DMS 273 (cell line): Measurements from ENCODE around the gene RPH3AL.

Experiments
- DNase-seq: peaks from one replicate; lab custom pipeline; 2025; ENCODE audit not compliant: unreplicated experiment; lab: John Stamatoyannopoulos, UW

The RPH3AL gene, protein sequence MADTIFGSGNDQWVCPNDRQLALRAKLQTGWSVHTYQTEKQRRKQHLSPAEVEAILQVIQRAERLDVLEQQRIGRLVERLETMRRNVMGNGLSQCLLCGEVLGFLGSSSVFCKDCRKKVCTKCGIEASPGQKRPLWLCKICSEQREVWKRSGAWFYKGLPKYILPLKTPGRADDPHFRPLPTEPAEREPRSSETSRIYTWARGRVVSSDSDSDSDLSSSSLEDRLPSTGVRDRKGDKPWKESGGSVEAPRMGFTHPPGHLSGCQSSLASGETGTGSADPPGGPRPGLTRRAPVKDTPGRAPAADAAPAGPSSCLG

DNA sequence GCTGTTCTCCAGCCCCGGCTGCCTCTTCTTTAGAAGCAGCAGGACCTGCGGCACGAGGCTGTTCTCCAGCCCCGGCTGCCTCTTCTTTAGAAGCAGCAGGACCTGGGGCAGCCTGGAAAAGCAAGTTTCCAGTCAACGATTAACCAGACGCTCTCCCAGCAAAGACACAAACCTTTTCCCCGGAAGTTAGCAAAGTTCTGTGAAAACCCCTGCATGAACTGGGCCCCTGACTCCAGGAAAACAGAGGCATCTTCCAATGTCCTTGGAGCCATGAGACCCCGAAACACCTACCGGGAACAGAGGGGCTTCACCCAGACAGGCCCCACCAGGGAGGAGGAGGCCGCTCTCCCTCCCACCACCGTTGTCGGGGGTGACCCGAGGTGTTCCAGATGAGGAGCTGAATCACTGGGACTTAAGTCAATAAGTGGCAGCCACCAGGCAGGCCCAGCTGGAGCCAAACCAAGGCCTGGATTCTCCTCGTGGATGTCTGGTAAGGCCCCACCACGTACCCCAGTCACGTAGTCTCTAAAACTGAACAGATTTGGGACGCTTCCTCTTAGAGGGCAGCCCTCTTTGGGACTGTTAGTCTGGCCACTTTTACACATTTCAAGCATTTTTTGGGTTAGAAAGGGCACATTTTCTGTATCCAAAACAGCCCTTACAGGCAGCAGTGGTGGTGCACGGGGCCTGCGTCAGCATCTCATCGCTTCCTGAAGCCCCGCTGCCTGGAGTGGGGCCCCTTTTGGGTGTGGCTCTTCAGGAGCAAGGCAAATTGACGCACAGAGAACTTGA, at the start of gene RPH3AL:
RPH3AL (minus strand) TSS at position 387 of the 792 bp plus-strand sequence. CDS start 25,264 bp downstream, outside the sequence.
- DNase-seq: peak; percentile 19

DNA sequence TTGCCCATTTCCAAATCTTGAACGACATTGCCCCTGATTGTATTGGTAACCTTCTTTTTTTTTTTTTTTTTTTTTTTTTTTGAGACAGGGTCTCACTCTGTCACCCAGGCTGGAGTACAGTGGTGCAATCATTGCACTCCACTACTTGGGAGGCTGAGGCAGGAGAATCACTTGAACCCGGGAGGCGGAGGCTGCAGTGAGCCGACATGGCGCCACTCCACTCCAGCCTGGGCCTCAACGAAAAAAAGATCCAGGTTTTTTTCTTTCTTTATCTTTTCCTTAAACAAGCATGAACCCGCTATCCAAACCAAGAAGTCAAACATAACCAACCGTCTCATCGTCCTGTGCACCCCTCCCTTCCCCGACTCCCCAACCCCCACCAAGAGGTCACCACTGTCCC, 47.6 kb upstream of the RPH3AL start:
- DNase-seq: no peak

DNA sequence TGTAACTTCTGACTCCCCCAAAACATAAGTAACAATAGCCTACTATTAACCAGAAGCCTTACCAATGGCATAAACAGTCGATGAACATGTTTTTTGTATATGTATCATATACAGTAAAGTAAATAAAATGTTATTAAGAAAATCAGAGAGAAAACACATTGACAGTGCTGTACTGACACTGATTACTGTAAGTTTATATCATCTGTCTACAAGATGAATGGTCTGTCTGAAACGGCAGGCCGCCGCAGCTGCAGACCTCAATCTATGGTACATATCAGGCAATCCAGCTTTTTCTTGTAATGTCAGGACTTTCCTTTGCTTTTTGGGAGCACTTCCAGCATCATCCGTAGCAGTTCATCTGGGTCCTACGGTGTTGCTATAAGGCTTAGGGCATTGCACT, 44.2 kb upstream of the RPH3AL start:
- DNase-seq: no peak

DNA sequence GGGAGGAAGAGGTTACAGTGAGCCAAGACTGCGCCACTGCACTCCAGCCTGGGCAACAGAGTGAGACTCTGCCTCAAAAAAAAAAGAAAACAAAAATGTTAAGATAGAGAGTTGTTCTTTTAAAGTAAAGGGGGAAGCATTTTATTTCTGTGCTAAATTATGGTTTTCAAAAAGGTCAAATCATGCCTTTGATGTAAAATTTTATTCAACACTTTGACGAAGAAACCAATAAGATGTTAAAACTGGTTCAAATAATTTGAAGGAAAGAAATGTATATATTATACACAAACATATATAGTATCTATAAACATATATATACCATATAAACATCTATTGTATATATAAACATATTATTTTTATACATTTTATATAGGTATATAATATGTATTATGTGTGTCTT, 43.4 kb upstream of the RPH3AL start:
- no peak for DNase-seq

DNA sequence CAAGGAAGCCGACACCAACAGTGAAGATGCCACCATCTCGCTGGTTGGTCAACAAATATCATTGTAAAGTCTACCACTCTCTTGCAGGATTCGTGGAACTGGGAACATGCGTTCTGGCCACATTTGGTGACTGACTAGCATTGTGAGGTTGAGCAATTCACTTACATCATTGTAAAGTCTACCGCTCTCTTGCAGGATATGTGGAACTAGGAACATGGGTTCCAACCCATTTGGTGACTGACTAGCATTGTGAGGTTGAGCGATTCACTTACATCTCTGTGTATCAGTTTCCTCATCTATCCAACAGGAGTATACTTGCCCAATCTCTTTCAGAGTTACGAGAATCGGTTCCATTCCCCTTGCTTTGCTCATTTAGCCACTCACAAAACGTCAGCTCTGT, 42.6 kb upstream of the RPH3AL start:
- DNase-seq: no peak

DNA sequence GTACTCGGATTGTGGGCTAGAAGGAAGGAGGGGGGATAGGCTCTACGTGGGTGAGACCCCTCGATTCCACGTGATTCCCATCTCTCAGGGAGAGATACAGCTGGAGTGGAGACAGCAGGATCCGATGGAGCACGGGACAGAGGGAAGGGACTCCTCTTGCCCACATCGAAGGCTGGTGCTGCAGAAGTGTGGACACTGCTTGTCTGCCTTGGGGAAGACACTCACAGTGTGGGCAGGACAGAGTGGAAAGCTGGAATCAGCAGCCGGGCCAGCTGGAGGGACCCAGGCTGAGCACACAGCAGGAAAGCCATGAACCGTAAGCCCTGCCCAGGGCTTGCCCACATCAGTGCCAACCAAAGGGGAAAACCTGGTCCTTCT, 42.1 kb upstream of the RPH3AL start:
- DNase-seq: no peak

DNA sequence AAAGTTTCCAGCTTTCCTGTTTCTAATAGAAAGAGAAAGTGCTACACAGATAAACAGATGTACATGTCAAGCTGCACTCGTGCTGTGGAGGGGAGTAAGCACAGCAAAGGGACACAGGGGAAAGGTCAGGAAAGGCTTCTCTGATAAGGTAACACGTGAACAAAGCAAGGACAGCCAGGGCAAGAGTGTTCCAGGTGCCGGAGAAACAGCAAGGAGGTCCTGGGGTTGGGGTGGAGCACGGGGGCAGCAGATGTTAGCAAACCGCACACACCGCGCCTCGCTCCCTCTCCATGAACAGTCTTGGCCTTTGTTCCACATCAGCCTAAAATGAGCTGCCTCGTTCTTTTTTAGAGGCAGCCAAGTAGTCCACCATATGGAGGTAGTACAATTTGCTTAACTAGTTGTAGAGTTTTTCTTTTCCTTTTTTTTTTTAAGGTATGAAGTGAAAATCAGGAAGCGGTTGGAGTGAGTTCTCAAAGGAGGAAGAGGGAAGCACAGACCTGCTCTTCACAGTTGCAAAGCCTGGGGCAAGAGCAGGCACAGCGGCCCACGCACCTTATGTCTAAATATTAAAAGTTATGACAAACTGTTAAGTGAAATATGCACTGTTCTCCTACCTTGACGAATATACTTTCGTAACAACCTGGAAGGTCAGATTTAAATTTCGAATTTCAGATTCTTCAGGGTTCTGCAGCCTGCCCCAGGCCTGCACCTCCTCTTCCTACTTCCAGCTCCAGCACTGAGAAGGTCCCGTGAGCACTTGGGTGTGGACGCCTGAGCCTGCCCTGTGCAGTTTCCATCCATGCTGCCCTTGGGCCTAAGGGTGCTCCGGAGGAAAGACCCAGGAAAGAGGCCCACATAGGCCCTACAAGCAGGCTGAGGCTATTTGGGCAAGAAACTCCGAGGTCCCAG, 41.5 kb upstream of the RPH3AL start:
- DNase-seq: no peak

DNA sequence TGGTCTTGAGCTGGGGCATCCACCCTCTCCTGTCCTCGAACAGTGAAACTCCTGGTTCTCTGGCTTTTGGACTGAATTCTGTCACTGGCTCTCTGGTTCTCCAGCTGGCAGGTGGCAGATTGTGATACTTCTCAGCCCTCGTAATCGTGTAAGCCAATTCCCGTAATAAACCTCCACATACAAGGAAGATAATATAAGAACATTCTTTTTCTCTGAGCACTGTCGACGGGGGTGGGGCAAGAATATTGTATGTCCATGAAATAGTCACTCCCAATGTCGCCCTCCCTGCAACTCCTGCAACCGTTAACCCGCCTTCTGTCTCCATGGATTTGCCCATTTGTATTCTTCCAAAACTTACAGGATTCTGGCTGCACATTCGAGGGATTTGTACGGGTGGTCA, 39.2 kb upstream of the RPH3AL start:
- no peak for DNase-seq

DNA sequence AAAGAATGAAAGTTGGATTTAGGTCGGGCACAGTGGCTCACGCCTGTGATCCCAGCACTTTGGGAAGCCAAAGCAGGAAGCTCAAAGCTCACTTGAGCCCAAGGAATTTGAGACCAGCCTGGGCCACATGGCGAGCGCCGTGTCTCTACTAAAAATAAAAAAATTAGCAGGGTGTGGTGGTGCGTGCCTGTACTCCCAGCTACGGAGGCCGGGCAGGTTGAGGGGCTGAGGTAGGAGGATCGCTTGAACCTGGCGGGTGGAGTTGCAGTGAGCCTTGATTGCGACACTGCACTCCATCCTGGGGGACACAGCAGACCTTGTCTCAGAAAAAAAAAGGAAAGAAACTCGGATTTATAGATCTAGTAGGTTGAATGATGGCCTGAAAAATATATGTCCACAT, 37.4 kb upstream of the RPH3AL start:
- no peak for DNase-seq

DNA sequence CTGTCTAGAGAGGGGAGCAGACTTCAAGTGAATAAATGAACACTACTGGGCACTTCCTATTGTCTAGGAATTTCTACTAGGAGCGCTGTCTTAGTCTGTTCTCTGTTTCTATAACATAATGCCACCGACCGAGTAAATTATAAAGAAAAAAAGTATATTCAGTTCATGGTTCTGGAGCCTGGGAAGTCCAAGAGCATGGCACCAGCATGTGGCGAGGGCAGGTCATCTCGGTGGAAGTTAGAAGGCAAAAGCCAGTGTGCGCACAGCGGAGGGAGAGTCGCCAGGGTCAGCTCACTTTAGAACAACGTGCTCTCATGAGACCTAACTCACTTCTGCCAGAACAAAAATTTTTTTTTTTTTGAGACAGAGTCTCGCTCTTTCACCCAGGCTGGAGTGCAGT, 35.5 kb upstream of the RPH3AL start:
- DNase-seq: no peak

DNA sequence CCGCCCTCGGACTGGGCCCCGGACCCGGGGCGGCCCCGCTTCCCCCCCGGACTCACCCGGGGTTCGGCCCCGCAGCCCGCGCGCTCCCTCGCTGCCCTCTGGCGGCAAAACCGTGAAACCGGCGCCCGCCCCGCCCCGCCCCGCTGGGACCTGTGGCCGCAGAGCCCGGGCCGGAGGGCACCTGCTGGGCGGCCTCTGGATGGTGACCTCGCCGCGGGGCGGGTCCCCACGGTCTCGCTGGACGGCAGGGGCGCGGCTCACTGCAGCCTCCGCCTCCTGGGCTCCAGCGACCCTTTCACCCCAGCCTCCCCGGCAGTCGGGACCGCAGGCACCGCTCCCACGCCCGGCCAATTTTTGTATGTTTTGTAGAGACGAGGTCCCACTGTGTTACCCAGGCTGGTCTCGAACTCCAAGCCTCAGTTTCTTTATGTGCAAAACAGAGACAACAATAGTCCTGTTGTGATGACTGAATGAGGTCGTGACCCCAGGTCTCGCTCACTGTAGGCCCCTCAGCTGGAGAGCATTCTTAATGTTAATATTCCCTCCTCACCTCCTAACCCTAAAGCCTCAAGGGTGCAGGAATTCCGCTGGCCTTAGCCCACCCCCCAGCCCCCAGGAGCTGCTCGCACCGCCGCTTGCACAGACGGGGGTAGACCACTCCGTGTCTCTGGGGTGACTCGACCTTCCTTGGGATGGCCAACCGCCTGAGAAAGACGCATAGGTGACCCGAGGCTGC, 33.7 kb upstream of the RPH3AL start:
- DNase-seq: peak; percentile 61

DNA sequence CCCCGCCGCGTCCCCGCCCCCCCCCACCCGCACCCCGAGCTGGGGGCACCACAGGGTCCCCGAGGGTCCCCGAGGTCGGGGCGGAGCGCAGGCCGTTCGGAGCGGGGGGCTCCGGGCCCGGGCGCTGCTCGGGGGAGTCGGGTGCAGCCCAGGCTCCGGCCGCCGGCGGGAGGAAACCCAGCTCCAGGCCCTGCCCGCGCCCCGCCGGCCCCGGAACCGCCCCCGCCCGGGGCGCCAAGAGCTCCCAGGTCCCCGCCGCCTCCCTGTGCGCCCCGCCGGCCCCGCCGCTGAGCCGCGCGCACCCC, 33.2 kb upstream of the RPH3AL start:
- DNase-seq: no peak

DNA sequence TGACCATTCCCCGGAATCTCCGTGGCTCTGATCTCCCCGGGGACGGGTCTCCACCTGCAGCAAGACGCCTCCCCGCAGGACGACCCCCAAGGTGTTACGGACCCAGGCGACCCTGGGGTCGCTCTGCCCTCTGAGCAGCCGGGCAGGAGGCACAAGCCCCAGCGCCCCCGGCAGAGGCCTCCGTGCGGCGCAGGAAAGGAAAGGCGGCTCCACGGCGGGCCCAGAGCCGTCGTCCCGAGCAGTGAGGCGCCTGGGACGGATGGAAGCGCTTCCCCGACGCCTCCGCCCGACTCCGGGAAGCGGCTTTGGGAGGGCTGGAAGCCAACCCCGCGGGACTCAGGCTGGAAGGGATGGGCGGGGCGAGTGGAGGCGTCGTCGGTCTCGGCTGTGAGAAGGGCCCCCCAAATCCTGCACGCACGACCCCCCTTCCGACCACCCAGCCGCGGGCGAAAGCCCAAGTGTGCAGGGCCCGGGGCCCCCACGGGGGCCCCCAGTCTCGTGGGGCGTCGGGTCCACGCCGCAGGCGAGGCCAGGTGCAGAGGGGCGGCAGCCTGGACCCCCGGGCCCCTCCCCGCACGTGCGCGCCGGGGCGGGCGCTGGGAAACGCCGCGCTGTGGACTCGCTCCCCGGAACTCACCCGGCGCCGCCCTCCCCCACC, 32.7 kb upstream of the RPH3AL start:
- peak; percentile 37 for DNase-seq

DNA sequence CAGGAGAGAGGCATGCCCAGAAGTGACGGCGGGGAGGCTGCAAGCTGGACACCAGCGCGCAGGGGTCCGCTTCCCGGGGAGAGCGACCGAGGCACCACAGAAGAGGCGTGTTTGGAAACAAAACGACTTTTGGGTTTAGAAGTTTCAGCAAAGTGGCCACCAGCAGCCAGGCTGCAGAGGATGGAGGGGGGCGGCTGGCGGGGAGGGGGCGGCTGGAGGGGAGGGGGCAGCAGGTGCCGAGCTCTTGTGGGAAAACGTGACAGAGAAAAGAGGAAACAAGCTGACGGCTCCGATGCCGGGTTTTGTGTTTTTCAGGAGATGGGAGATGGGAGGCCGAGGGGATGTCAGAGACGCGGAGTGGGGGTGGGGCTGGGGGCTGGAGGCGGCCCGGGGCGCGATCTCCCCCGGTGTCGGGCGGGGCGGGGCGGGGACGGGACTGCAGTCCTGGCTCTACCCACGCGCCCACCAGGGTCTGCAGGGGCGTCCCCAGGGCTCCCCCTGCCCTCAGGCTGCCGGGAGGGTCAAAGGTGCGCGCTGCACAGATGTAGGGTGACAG, 32.1 kb upstream of the RPH3AL start:
- no peak for DNase-seq

DNA sequence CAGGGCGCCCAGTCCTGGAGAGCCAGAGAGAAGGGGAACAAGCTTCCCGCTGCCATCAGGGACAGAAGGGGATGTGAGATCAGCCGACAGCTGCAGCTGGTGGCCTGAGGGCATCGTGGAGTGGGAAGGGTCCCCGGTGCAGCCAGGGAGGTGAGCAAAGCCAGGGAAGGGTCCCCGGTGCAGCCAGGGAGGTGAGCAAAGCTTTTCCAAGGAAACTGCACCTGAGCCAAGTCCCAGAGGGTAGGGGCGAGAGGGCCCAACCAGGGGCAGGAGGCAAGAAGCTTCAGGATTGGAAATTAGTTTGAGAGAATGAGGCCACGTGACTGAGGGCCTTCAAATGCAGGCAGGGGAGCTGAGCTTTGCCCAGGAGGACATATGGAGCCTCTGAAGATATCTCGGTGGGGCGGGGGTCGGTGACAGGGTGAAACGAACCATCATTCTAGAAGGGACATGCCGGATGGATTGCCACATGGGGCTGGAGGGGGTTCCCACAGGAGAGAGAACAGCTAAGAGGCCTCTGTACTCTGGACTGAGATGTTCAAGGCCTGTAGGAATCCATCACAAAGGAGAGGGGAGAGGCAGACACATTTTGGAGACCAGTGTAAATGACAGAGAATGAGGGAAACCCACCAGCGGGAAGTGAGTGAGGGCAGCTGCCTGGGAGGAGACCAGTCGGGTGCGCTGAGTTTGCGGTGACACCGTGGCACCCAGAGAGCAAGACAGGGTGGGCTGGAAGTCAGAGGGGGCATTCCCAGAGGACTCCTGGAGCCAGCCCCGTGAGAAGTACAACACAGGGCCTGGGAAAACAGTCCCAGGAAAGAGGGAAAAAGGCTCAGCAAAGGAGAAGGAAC, 31.4 kb upstream of the RPH3AL start:
- DNase-seq: peak; percentile 32

DNA sequence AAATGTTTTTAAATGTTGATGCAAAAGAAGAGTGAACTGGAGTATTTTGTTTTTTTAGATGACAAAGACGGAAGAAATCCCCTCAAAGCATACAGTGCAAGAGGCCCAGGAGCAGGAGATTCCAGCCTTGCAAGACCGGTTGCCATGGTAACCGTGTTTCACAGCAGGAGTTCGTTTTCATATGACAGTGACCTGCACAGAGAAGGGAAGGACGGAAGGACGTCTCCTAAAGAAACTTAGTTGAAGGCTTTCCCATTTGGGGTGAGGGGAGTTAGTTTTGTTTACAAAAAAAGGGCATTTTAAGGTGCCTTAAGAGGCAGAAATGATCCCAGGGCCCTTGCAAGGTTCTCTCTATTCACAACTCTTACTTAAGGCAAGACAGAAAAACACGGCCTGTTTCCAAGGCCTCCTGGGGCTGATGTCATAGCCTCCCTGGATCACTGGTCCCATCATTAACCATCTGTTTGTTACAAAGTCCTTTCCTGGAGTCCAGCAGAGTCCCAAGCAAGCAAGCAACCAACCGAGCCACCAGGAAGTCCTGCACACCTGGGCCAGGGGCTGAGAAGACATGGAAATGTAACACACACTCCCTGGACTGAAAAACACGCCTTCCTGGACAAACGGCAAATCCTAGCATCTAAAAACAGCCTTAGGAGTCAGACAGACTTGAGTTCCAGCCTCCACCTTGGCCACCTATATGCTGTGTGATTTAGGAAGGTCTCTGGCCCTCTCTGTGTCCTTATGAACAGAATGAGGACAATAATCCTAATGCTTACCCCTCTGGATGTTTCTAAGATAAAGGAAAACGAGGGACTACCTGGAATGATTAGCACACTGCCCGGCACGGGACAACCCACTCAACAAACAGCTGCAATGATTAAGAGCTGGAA, 30.3 kb upstream of the RPH3AL start:
- DNase-seq: peak; percentile 81

DNA sequence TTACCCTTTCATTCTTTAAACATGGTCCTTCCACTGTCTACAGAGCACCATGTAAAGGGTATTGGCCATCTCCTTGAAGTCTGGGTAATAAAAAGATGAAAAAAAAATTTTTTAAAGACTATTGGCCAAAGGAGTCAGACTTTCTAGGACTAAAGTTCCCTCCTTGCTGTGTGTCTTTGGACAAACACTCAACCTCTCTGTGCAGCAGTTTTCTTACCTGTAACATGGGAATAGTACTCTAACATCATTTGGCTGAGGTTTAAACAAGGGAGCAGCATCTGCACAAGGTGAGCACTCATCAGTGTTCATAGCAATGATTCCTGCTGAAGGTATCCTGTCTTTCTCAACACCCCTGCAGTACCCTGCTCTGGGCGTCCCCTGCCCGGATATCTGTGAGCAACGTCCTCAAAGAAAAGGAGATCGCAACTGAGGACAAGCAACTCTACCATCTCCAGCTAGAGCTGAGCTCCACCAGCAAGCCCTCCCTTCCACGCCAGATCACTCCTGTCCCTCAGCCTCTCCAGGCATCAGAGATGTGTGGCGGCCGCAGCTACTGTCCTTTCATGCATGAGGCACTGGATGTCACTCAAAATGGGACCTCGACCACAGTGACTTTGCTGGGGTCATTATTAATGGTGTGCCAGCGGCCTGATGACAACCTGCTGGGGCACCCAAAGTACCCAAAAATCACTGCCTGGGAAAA, 29.5 kb upstream of the RPH3AL start:
- DNase-seq: no peak

DNA sequence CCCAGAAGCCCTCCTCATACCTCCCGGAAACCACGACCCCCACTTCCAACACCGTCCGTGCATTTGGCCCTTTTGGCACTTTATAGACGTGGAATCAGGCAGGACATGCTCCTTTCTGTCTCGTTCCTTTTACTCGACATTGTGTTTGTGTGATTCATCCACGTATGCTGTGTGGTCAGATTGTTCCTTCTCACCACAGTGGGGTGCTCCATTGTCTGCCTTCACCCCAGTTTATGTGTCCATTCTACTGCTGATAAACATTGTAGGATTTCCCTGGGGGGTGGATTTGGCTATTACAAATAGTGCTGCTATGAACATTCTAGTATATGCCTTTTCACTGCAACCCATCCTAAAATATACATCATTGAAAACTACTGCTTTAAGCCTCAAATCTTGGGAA, 28.9 kb upstream of the RPH3AL start:
- no peak for DNase-seq
